H9 (cell line): ENCODE data around the gene KCNH4. TPM values are rescaled to one million over a fixed set of nuclear protein-coding genes. Genes with fewer than 3 reads are reported as not detected.

Experiments
- DNase-seq: peaks from one replicate; pipeline ENCODE4 v3.0.0-alpha.2; 2017
- H2AFZ ChIP-seq: one replicate; pipeline ENCODE4 v1.6.1; 2013; ENCODE audit warnings: mild to moderate bottlenecking, low read length, control low read depth, moderate library complexity
- H2AK5ac ChIP-seq: 2 replicates; pipeline ENCODE4 v1.6.1; 2013; ENCODE audit warnings: low read length, control low read depth, mixed read lengths; ENCODE audit not compliant: insufficient read length
- H2BK120ac ChIP-seq: one replicate; pipeline ENCODE4 v1.6.1; 2013; ENCODE audit warnings: low read depth, mild to moderate bottlenecking, low read length, control low read depth, inconsistent platforms; ENCODE audit not compliant: poor library complexity, severe bottlenecking
- H2BK12ac ChIP-seq: 2 replicates; pipeline ENCODE4 v1.6.1; 2013; ENCODE audit warnings: low read length, control low read depth, mixed read lengths, low read depth; ENCODE audit not compliant: insufficient read length
- H2BK15ac ChIP-seq: 2 replicates; pipeline ENCODE4 v1.6.1; 2013; ENCODE audit warnings: low read depth, low read length, control low read depth
- H2BK20ac ChIP-seq: one replicate; pipeline ENCODE4 v1.6.1; 2013; ENCODE audit warnings: low read depth, mild to moderate bottlenecking, low read length, control low read depth, inconsistent platforms; ENCODE audit not compliant: poor library complexity, severe bottlenecking
- H2BK5ac ChIP-seq: 2 replicates; pipeline ENCODE4 v1.6.1; 2013; ENCODE audit warnings: low read length, control low read depth, mixed read lengths; ENCODE audit not compliant: insufficient read length
- H3K14ac ChIP-seq: 2 replicates; pipeline ENCODE4 v1.6.1; 2013; ENCODE audit warnings: low read length, control low read depth; ENCODE audit not compliant: insufficient read depth
- H3K18ac ChIP-seq: 2 replicates; pipeline ENCODE4 v1.6.1; 2013; ENCODE audit warnings: low read depth, mild to moderate bottlenecking, mixed read lengths, low read length, control low read depth; ENCODE audit not compliant: insufficient read length
- H3K23ac ChIP-seq: 2 replicates; pipeline ENCODE4 v1.6.1; 2013; ENCODE audit warnings: low read length, control low read depth, mixed read lengths, low read depth; ENCODE audit not compliant: insufficient read length
- H3K23me2 ChIP-seq: 2 replicates; pipeline ENCODE4 v1.6.1; 2013; ENCODE audit warnings: low read depth, mild to moderate bottlenecking, mixed read lengths, low read length, control low read depth; ENCODE audit not compliant: insufficient read length, poor library complexity, severe bottlenecking
- H3K27ac ChIP-seq: 2 replicates; pipeline ENCODE4 v1.5.1; 2013; ENCODE audit warnings: low read length, control low read depth, mixed read lengths, low read depth; ENCODE audit not compliant: insufficient read length
- H3K27me3 ChIP-seq: 2 replicates; pipeline ENCODE4 v1.6.1; 2013; ENCODE audit warnings: low read length, control low read depth, inconsistent platforms; ENCODE audit not compliant: insufficient read depth
- H3K4ac ChIP-seq: 2 replicates; pipeline ENCODE4 v1.6.1; 2013; ENCODE audit warnings: low read depth, mild to moderate bottlenecking, control low read depth, inconsistent platforms, low read length, moderate library complexity
- H3K4me1 ChIP-seq: 2 replicates; pipeline ENCODE4 v1.6.1; 2013; ENCODE audit warnings: low read length, control low read depth, inconsistent platforms; ENCODE audit not compliant: insufficient read depth
- H3K4me2 ChIP-seq: 2 replicates; pipeline ENCODE4 v1.6.1; 2013; ENCODE audit warnings: low read length, control low read depth, mixed read lengths; ENCODE audit not compliant: insufficient read length, insufficient read depth
- H3K56ac ChIP-seq: 2 replicates; pipeline ENCODE4 v1.6.1; 2013; ENCODE audit warnings: low read depth, mild to moderate bottlenecking, mixed read lengths, low read length, control low read depth; ENCODE audit not compliant: insufficient read length
- H3K79me1 ChIP-seq: 2 replicates; pipeline ENCODE4 v1.6.1; 2013; ENCODE audit warnings: low read depth, mild to moderate bottlenecking, moderate library complexity, low read length, control low read depth, inconsistent platforms; ENCODE audit not compliant: insufficient read depth, poor library complexity, severe bottlenecking
- H3K79me2 ChIP-seq: 2 replicates; pipeline ENCODE4 v1.6.1; 2013; ENCODE audit warnings: low read length, control low read depth, inconsistent platforms; ENCODE audit not compliant: insufficient read depth
- H3K9ac ChIP-seq: 2 replicates; pipeline ENCODE4 v1.6.1; 2013; ENCODE audit warnings: low read length, control low read depth, mixed read lengths; ENCODE audit not compliant: insufficient read length; ENCODE audit errors: extremely low read depth
- H3K9me3 ChIP-seq: one replicate; pipeline ENCODE4 v1.6.1; 2013; ENCODE audit warnings: low read depth, low read length, inconsistent platforms; ENCODE audit not compliant: control insufficient read depth
- H3T11ph ChIP-seq: one replicate; pipeline ENCODE4 v1.6.1; 2013; ENCODE audit warnings: mild to moderate bottlenecking, low read length, control low read depth, inconsistent platforms
- H4K20me1 ChIP-seq: one replicate; pipeline ENCODE4 v1.6.1; 2013; ENCODE audit not compliant: control insufficient read depth, insufficient read length, insufficient read depth
- H4K5ac ChIP-seq: 2 replicates; pipeline ENCODE4 v1.6.1; 2013; ENCODE audit warnings: low read depth, mild to moderate bottlenecking, mixed read lengths, low read length, control low read depth; ENCODE audit not compliant: insufficient read length
- H4K8ac ChIP-seq: replicated peaks from 2 replicates; pipeline ENCODE4 v1.6.1; 2013; ENCODE audit warnings: low read length, control low read depth, mixed read lengths, low read depth; ENCODE audit not compliant: insufficient read length
- H4K91ac ChIP-seq: 2 replicates; pipeline ENCODE4 v1.6.1; 2013; ENCODE audit warnings: low read depth, mild to moderate bottlenecking, moderate library complexity, mixed read lengths, low read length, control low read depth; ENCODE audit not compliant: insufficient read length
- H3K27ac Mint-ChIP-seq, 3 experiments: 2 replicates in 2 of 3; 3 replicates in 1 of 3; pipeline ENCODE4 v1.8.0; 2020 to 2021; ENCODE audit warnings: mixed read lengths in 3 of 3, mild to moderate bottlenecking in 1 of 3, moderate library complexity in 1 of 3
- H3K27me3 Mint-ChIP-seq: 2 replicates; pipeline ENCODE4 v1.8.0; 2021; ENCODE audit warnings: low read depth, mild to moderate bottlenecking, moderate library complexity, mixed read lengths
- H3K36me3 Mint-ChIP-seq, 3 experiments: 2 replicates in 2 of 3; 3 replicates in 1 of 3; pipeline ENCODE4 v1.8.0; 2020 to 2021; ENCODE audit warnings: low read depth in 3 of 3, mixed read lengths in 3 of 3; ENCODE audit not compliant: insufficient read depth in 1 of 3
- H3K4me1 Mint-ChIP-seq, 2 experiments: 2 replicates each; pipeline ENCODE4 v1.8.0; 2020; ENCODE audit warnings: mixed read lengths in 2 of 2
- H3K4me3 Mint-ChIP-seq, 2 experiments: 2 replicates in 1 of 2; 3 replicates in 1 of 2; pipeline ENCODE4 v1.8.0; 2020 to 2021; ENCODE audit warnings: mild to moderate bottlenecking in 2 of 2, mixed read lengths in 2 of 2, moderate library complexity in 1 of 2
- H3K9me3 Mint-ChIP-seq, 2 experiments: 2 replicates in 1 of 2; 3 replicates in 1 of 2; pipeline ENCODE4 v1.8.0; 2020; ENCODE audit warnings: mild to moderate bottlenecking in 2 of 2, mixed read lengths in 2 of 2, moderate library complexity in 1 of 2
- WGBS: extraction: QIAGEN DNeasy Blood & Tissue Kit; methylation state at CpG from one replicate; pipeline ENCODE4 v1.1.7; 2013; ENCODE audit warnings: missing lambda C conversion rate, low lambda C conversion rate, mixed read lengths; ENCODE audit not compliant: insufficient read length; ENCODE audit errors: extremely low coverage; 5-methylcytosine and 5-hydroxymethylcytosine counted together
- total RNA-seq: library from RNA; stranded (reverse); gene quantifications from 2 replicates; pipeline ENCODE4 v1.2.1, GENCODE V29; 2021
- TF ChIP-seq, protein P1 (sequence below): fragments of 200-600 bp; sonication (generic); conservative IDR thresholded peaks from 3 replicates; pipeline ENCODE4 v1.8.0; 2021; ENCODE audit warnings: antibody characterized with exemption, mild to moderate bottlenecking

The KCNH4 gene
- total RNA-seq, 1 experiment from 2014 or later, result not detected

DNA sequence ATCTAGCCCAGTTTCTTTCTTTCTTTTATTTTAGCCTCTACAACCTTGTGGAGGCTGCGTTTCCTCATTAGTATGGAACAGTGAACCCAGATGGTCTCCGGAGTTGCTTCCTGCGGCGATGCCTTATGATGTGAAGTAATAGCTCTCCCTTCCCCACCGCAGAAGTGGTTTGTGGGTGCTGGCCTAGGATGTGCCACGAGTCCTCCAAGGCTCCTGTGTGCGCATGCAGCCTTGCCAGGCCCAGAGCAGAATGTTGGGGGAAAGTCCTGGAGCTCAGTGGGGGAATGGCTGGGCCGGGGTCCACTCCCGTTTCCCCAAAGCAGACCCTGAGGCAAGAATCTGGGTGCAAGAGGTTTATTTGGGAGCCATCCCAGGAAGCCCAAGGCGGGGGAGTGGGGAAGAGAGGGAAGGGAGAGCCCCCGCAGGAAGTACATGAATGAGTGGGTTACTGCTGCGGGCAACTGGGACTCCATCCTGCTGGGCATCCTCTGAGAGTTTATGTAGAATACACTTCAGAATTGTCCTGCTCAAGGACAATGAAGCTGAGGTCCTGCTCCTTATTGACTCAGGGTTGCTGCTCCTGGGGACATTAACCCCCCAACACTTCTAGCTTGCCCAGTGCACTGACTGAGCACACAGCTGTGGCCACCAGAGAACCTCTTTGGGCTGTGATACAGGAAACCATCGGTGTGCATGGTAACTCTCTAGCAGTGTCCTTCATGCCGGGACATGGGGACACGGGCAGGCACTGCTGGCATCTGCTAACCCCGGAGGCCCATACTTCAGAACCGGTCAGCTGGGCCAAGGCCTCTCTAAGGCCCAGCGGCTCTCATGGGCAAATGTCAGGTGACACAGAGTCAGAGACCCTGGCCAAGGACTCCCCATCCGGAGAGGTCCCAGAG, 8.1 kb upstream of the KCNH4 start:
- Mint-ChIP-seq H3K36me3 (no peaks in the 10 kb centered on the region), H3K4me3 (no peak overlapping the region), H3K9me3 (no peaks in the 10 kb centered on the region), H3K27me3 (peaks cover 22% of the 10 kb centered on the region), H3K4me1 (peaks cover 11 to 41% of the 10 kb centered on the region in 2 experiments; a peak in 3 of 4 replicates), H3K27ac (peak overlapping the region in 2 of 3 experiments; percentile 35 to 54; a peak in 3 of 7 replicates)
- no peaks in the 10 kb centered on the region for H3K79me1 ChIP-seq
- H3K79me2 ChIP-seq, result no peaks in the 10 kb centered on the region
- H3K56ac ChIP-seq, result no peak overlapping the region
- H3T11ph ChIP-seq, result no peak overlapping the region
- no peak overlapping the region for H3K4ac ChIP-seq
- H2AFZ ChIP-seq, result no peak overlapping the region
- no peaks in the 10 kb centered on the region for H4K20me1 ChIP-seq
- no peak overlapping the region for H3K18ac ChIP-seq
- no peak overlapping the region for H3K9ac ChIP-seq
- H3K23ac ChIP-seq, result no peak overlapping the region
- no peak overlapping the region for H4K8ac ChIP-seq
- no peak overlapping the region for H3K4me2 ChIP-seq
- DNase-seq, result no peak
- no peak overlapping the region for H2BK120ac ChIP-seq
- peaks cover 2% of the 10 kb centered on the region; the same call in 1 of the 2 replicates for H3K27me3 ChIP-seq
- no peak overlapping the region for H3K14ac ChIP-seq
- peaks cover 4% of the 10 kb centered on the region for H3K23me2 ChIP-seq
- no peaks in the 10 kb centered on the region for H3K4me1 ChIP-seq
- H2BK5ac ChIP-seq, result no peak overlapping the region
- H2BK15ac ChIP-seq, result no peak overlapping the region
- no peak overlapping the region for H2AK5ac ChIP-seq
- TF ChIP-seq, protein P1, sequence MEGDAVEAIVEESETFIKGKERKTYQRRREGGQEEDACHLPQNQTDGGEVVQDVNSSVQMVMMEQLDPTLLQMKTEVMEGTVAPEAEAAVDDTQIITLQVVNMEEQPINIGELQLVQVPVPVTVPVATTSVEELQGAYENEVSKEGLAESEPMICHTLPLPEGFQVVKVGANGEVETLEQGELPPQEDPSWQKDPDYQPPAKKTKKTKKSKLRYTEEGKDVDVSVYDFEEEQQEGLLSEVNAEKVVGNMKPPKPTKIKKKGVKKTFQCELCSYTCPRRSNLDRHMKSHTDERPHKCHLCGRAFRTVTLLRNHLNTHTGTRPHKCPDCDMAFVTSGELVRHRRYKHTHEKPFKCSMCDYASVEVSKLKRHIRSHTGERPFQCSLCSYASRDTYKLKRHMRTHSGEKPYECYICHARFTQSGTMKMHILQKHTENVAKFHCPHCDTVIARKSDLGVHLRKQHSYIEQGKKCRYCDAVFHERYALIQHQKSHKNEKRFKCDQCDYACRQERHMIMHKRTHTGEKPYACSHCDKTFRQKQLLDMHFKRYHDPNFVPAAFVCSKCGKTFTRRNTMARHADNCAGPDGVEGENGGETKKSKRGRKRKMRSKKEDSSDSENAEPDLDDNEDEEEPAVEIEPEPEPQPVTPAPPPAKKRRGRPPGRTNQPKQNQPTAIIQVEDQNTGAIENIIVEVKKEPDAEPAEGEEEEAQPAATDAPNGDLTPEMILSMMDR, result no peak
- H2BK12ac ChIP-seq, result no peak overlapping the region
- H4K5ac ChIP-seq, result no peak overlapping the region
- no peak overlapping the region for H2BK20ac ChIP-seq
- no peak overlapping the region for H4K91ac ChIP-seq
- WGBS, result no CpG with 5 or more reads among the region's 19 CpGs
- no peak overlapping the region for H3K27ac ChIP-seq
- no peaks in the 10 kb centered on the region for H3K9me3 ChIP-seq
